Adrenal gland (tissue), 5 donors: ENCODE results near the gene PABPC4L.

Experiments
- POLR2A ChIP-seq, 2 donors: fragments of 450-650 bp; IDR thresholded peaks; one replicate each; pipeline ENCODE4 v1.6.1; 2017; ENCODE audit warnings: antibody characterized with exemption in 2 of 2, mild to moderate bottlenecking in 2 of 2, moderate library complexity in 1 of 2
- TF ChIP-seq, protein P1 (sequence below), 6 experiments: fragments of 450-650 bp in 4 of 6; fragments of 200-600 bp in 2 of 6; sonication (generic) in 1 of 6; IDR thresholded peaks; 1 replicate in 5 of 6; 2 replicates in 1 of 6; pipeline versions ENCODE4 v1.5.1 to v1.8.0; 2016 to 2021; ENCODE audit warnings: antibody characterized with exemption in 6 of 6, mild to moderate bottlenecking in 2 of 6, moderate library complexity in 1 of 6
- donor health status: DM: no; HTN: no; CAD: no.

DNA sequence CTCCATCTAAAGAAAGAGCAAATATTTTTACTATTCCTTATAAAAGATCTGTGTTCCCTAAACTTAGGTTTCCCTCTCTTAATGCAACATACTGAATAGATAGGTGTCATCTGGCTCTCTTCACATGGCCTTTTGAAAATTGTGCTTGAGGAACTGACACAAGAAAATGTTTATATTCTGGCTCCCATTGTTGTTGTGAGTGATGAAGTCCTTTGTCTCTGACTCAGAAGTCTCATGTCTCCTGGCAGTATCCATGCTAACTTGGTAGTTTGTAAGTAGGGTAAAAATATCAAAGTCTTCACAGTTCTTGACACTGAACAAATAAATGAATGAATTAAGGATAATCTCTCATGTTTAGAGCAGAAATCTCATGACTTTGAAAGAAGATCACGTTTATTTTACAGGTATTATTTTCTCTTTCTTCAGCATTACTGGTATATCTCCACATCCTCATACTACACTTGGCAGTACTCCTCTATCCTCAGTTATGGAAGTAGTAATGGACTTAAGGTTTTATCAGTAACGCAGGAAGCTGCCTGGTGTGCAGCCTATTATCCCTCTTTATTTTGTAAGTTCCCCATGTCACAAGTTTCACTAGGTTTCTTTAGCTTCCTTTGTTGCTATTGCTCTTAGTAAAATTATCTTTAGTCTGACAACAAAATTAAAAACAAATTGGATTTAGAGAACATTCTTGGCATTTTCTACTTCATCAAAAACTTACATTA, 14.2 kb upstream of the PABPC4L start:
- TF ChIP-seq, protein P1, sequence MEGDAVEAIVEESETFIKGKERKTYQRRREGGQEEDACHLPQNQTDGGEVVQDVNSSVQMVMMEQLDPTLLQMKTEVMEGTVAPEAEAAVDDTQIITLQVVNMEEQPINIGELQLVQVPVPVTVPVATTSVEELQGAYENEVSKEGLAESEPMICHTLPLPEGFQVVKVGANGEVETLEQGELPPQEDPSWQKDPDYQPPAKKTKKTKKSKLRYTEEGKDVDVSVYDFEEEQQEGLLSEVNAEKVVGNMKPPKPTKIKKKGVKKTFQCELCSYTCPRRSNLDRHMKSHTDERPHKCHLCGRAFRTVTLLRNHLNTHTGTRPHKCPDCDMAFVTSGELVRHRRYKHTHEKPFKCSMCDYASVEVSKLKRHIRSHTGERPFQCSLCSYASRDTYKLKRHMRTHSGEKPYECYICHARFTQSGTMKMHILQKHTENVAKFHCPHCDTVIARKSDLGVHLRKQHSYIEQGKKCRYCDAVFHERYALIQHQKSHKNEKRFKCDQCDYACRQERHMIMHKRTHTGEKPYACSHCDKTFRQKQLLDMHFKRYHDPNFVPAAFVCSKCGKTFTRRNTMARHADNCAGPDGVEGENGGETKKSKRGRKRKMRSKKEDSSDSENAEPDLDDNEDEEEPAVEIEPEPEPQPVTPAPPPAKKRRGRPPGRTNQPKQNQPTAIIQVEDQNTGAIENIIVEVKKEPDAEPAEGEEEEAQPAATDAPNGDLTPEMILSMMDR (IDR thresholded peaks at IDR 0.05), result no peak
- no peak for TF ChIP-seq POLR2A (IDR thresholded peaks at IDR 0.05)
